ENCODE measurements around the gene ALG8.

Gene ALG8

GRCh38 chr11:78074756-78075155, 64.7 kb downstream of the ALG8 start:
- H3K27ac ChIP-seq = no peak overlapping the region
- DNase-seq (ENCODE audit: low read depth, low spot score) = no peak
- H3K36me3 ChIP-seq (ENCODE audit: insufficient read depth, low read length) = peaks cover 52% of the 10 kb centered on the region
- no peaks in the 10 kb centered on the region for H3K9me3 ChIP-seq (ENCODE audit: low read depth, low read length)
- TF ChIP-seq POLR2AphosphoS5 (IDR thresholded peaks at IDR 0.05; ENCODE audit: borderline replicate concordance, low read depth, low read length) = no peak
- TF ChIP-seq FOXP2 (optimal IDR thresholded peaks at IDR 0.05; ENCODE audit: control extremely low read depth, extremely low read length, insufficient read depth) = no peak
- no peak for TF ChIP-seq EZH2 (IDR thresholded peaks at IDR 0.05)
- H3K4me3 ChIP-seq = no peak overlapping the region
- no peak overlapping the region for H3K9ac ChIP-seq (ENCODE audit: insufficient read length)

GRCh38 chr11:78072455-78072854, 67.0 kb downstream of the ALG8 start:
- Histone ChIP-seq H3K9me3 (ENCODE audit: low read depth, low read length) (no peaks in the 10 kb centered on the region), H3K9ac (ENCODE audit: insufficient read length) (no peak overlapping the region), H3K27ac (no peak overlapping the region), H3K4me3 (no peak overlapping the region), H3K36me3 (ENCODE audit: insufficient read depth, low read length) (peaks cover 63% of the 10 kb centered on the region)
- DNase-seq (ENCODE audit: low read depth, low spot score) = no peak
- TF ChIP-seq POLR2AphosphoS5 (IDR thresholded peaks at IDR 0.05; ENCODE audit: borderline replicate concordance, low read depth, low read length) = no peak

- no peak for TF ChIP-seq EZH2 (IDR thresholded peaks at IDR 0.05)
- no peak for TF ChIP-seq POLR2AphosphoS5 (IDR thresholded peaks at IDR 0.05; ENCODE audit: borderline replicate concordance, low read depth, low read length)
- no peak for TF ChIP-seq FOXP2 (optimal IDR thresholded peaks at IDR 0.05; ENCODE audit: control extremely low read depth, extremely low read length, insufficient read depth)
- Histone ChIP-seq H3K9ac (ENCODE audit: insufficient read length) (no peak overlapping the region), H3K36me3 (ENCODE audit: insufficient read depth, low read length) (peaks cover 60% of the 10 kb centered on the region), H3K4me3 (no peak overlapping the region), H3K9me3 (ENCODE audit: low read depth, low read length) (no peaks in the 10 kb centered on the region), H3K27ac (no peak overlapping the region)
- no peak for DNase-seq (ENCODE audit: low read depth, low spot score)
Observed at GRCh38 chr11:78071717-78072116, 67.7 kb downstream of the ALG8 start.

GRCh38 chr11:78070621-78071020, 68.8 kb downstream of the ALG8 start:
- H3K36me3 ChIP-seq (ENCODE audit: insufficient read depth, low read length) = peaks cover 53% of the 10 kb centered on the region
- H3K9ac ChIP-seq (ENCODE audit: insufficient read length) = no peak overlapping the region
- TF ChIP-seq EZH2 (IDR thresholded peaks at IDR 0.05) = no peak
- TF ChIP-seq POLR2AphosphoS5 (IDR thresholded peaks at IDR 0.05; ENCODE audit: borderline replicate concordance, low read depth, low read length) = no peak
- TF ChIP-seq FOXP2 (optimal IDR thresholded peaks at IDR 0.05; ENCODE audit: control extremely low read depth, extremely low read length, insufficient read depth) = no peak
- H3K4me3 ChIP-seq = no peak overlapping the region
- no peaks in the 10 kb centered on the region for H3K9me3 ChIP-seq (ENCODE audit: low read depth, low read length)
- no peak overlapping the region; the same call in 1 of the 2 replicates for H3K27ac ChIP-seq
- no peak for DNase-seq (ENCODE audit: low read depth, low spot score)

DNA sequence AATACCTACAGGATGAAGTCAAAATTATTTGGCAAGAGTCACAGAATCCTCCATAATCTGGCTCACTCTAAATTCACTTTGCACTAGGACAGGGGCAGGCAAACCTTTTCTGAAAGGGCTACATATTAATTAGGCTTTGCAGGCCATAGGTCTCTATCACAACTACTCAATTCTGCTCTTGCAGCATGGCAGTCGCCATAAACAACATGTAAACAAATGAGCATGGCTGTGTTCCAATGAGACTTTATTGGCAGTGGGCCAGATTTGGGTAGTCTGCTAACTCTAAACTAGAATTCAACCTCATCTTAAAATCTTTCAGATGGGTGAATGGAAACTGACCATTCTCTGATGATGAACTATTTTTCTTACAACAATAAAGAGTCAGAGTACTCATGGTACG, 70.0 kb downstream of the ALG8 start:
- H3K4me3 ChIP-seq = no peak overlapping the region
- H3K9me3 ChIP-seq (ENCODE audit: low read depth, low read length) = no peaks in the 10 kb centered on the region
- no peak overlapping the region for H3K9ac ChIP-seq (ENCODE audit: insufficient read length)
- peaks cover 47% of the 10 kb centered on the region for H3K36me3 ChIP-seq (ENCODE audit: insufficient read depth, low read length)
- DNase-seq (ENCODE audit: low read depth, low spot score) = no peak
- no peak for TF ChIP-seq POLR2AphosphoS5 (IDR thresholded peaks at IDR 0.05; ENCODE audit: borderline replicate concordance, low read depth, low read length)
- TF ChIP-seq FOXP2 (optimal IDR thresholded peaks at IDR 0.05; ENCODE audit: control extremely low read depth, extremely low read length, insufficient read depth) = no peak
- no peak for TF ChIP-seq EZH2 (IDR thresholded peaks at IDR 0.05)
- H3K27ac ChIP-seq = no peak overlapping the region

DNA sequence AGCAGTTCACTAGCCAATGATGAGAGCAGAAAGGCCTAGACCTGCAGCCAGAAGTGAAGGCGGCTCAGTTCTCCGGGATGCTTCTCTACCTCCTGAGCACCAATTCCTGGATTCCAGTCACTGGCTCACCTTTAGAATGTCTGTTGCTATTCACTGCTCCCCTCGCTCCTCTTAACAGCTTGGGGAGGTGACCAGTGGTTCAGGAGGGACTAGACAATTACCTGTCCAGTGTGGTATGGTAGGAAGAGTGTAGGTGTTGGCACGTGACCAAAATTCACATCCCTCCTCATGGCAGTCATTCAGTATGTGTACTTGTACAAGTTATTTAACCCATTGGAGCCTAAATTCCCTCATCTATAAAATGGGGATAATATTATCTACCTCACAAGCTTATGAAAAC, 71.7 kb downstream of the ALG8 start:
- Histone ChIP-seq H3K36me3 (ENCODE audit: insufficient read depth, low read length) (peaks cover 44% of the 10 kb centered on the region), H3K9ac (ENCODE audit: insufficient read length) (no peak overlapping the region), H3K27ac (no peak overlapping the region), H3K9me3 (ENCODE audit: low read depth, low read length) (no peaks in the 10 kb centered on the region), H3K4me3 (no peak overlapping the region)
- TF ChIP-seq POLR2AphosphoS5 (IDR thresholded peaks at IDR 0.05; ENCODE audit: borderline replicate concordance, low read depth, low read length) = no peak
- TF ChIP-seq EZH2 (IDR thresholded peaks at IDR 0.05) = no peak
- TF ChIP-seq FOXP2 (optimal IDR thresholded peaks at IDR 0.05; ENCODE audit: control extremely low read depth, extremely low read length, insufficient read depth) = no peak
- DNase-seq (ENCODE audit: low read depth, low spot score) = no peak

DNA sequence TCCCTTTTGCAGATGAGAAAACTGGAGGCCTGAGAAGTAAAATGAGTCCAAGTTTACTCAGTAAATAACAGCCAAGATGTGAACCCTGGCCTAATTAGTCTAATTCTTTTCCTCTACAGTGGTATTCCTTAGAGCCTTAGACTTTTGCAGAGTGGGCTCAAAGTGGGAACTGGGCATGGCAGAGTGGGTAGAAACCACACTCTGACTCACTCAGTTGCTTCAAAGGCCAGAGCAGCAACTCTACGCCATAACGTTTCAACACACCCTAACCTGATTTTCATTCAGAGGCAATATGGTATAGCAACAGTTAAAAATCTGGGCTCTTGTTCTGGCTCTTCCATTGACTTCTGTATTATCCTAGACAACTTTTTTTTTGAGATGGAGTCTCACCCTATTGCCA, 73.0 kb downstream of the ALG8 start:
- Histone ChIP-seq H3K36me3 (ENCODE audit: insufficient read depth, low read length) (peaks cover 34% of the 10 kb centered on the region), H3K27ac (no peak overlapping the region), H3K9me3 (ENCODE audit: low read depth, low read length) (no peaks in the 10 kb centered on the region), H3K4me3 (no peak overlapping the region), H3K9ac (ENCODE audit: insufficient read length) (no peak overlapping the region)
- no peak for TF ChIP-seq POLR2AphosphoS5 (IDR thresholded peaks at IDR 0.05; ENCODE audit: borderline replicate concordance, low read depth, low read length)
- TF ChIP-seq EZH2 (IDR thresholded peaks at IDR 0.05) = no peak
- TF ChIP-seq FOXP2 (optimal IDR thresholded peaks at IDR 0.05; ENCODE audit: control extremely low read depth, extremely low read length, insufficient read depth) = no peak
- no peak for DNase-seq (ENCODE audit: low read depth, low spot score)

DNA sequence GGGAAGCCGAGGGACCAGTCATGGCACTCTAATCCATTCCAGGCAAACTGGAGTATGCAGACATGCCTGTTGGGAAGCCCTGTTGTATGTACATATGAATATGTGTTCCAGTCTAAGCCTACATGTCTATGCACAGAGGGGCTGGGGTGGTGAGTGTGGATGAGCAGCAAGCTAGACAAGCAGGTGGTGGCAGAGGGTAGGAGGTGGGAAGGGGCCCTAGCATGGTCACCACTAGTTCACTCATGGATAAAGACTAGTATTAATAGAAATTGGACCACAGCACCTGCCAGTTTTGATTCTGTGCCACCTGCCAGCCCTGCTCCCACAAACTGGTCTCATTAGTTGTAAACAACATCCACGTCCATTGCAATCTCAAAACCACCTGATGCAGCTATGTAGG, 74.2 kb downstream of the ALG8 start:
- Histone ChIP-seq H3K36me3 (ENCODE audit: insufficient read depth, low read length) (peaks cover 21% of the 10 kb centered on the region), H3K27ac (no peak overlapping the region), H3K4me3 (no peak overlapping the region), H3K9ac (ENCODE audit: insufficient read length) (no peak overlapping the region), H3K9me3 (ENCODE audit: low read depth, low read length) (no peaks in the 10 kb centered on the region)
- no peak for DNase-seq (ENCODE audit: low read depth, low spot score)
- TF ChIP-seq FOXP2 (optimal IDR thresholded peaks at IDR 0.05; ENCODE audit: control extremely low read depth, extremely low read length, insufficient read depth) (no peak), POLR2AphosphoS5 (IDR thresholded peaks at IDR 0.05; ENCODE audit: borderline replicate concordance, low read depth, low read length) (no peak), EZH2 (IDR thresholded peaks at IDR 0.05) (no peak)

DNA sequence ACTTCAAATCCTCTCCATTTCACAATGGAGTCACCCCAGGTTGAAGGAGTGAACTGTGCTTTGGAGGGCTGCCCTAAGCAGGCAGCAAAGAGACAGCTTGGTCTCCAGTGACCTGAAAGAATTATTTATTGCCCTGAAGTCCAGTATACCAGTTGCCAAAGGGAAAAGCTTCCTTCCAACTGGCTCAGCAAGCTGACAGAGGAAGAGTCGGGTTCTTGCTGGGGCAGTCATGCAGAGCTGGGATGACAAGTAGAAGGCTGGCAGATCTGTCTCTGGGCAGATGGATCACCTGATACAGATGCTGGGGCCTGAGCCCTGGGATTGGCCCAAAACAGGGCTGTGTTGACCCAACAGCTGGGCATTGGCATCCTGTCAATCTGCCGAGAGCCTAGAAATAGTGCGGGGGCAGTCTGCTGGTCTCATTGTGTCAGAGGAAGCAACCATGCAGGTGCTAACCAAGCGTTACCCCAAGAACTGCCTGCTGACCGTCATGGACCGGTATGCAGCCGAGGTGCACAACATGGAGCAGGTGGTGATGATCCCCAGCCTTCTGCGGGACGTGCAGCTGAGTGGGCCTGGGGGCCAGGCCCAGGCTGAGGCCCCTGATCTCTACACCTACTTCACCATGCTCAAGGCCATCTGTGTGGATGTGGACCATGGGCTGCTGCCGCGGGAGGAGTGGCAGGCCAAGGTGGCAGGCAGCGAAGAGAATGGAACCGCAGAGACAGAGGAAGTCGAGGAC, 75.8 kb downstream of the ALG8 start, which contains the start of gene THRSP:
TSS of gene THRSP (plus strand) at position 422 of the 742 bp plus-strand sequence. CDS start at position 443, 21 bp downstream.
- no peak for DNase-seq (ENCODE audit: low read depth, low spot score)

More for the DNA sequence above, 75.8 kb downstream of the ALG8 start, which contains the start of gene THRSP:
- no peak within 1 kb of the TSS for H3K9ac ChIP-seq (ENCODE audit: insufficient read length)
- TF ChIP-seq POLR2AphosphoS5 (IDR thresholded peaks at IDR 0.05; ENCODE audit: borderline replicate concordance, low read depth, low read length) (no peak), FOXP2 (optimal IDR thresholded peaks at IDR 0.05; ENCODE audit: control extremely low read depth, extremely low read length, insufficient read depth) (no peak), EZH2 (IDR thresholded peaks at IDR 0.05) (no peak)
- H3K36me3 ChIP-seq (ENCODE audit: insufficient read depth, low read length) = peaks cover 7% of the 10 kb centered on the region
- H3K4me3 ChIP-seq = no peak within 1 kb of the TSS
- H3K9me3 ChIP-seq (ENCODE audit: low read depth, low read length) = no peaks in the 10 kb centered on the region
- no peak within 1 kb of the TSS for H3K27ac ChIP-seq

All from SK-N-MC (cell line).